GM12875 (cell line): Measurements from ENCODE around the gene GJB3.

Experiments used
- H3K4me3 ChIP-seq: one replicate; pipeline ENCODE4 v1.5.1; 2011; ENCODE audit warnings: low read depth, low read length, control low read depth
- CTCF ChIP-seq: IDR thresholded peaks from 2 replicates; pipeline ENCODE4 v1.5.1; 2011; ENCODE audit warnings: low read depth, mild to moderate bottlenecking, control low read depth, inconsistent platforms, low read length, moderate library complexity, borderline replicate concordance; ENCODE audit not compliant: insufficient read depth

The GJB3 gene

GRCh38 chr1:34779526-34779925 lies 1.5 kb upstream of the GJB3 start:
- H3K4me3 ChIP-seq: no peak overlapping the region
- no peak for TF ChIP-seq CTCF

DNA sequence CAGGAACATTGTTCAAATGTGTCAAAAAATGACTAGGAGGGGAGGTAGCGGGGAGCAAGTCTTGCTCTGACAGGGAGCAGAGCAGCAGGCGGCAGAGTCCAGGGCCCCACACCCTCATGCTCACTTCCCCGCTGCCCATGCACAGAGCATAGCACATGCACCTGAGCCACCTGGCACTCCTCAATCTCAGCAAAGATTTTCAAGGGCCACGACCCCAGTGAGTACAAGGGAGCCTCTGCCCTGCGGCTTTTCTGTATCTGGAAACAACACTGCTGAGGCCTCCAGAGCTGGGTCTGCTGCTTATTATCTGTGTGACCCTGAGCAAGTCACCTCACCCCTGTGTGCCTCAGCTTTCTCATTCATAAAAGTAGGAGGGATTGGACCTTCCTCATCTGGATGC lies 1.1 kb upstream of the GJB3 start:
- TF ChIP-seq CTCF: no peak

GRCh38 chr1:34780528-34780927 lies 486 bp upstream of the GJB3 start:
- TF ChIP-seq CTCF: no peak
- no peak overlapping the region for H3K4me3 ChIP-seq

More for the DNA sequence above, 1.1 kb upstream of the GJB3 start:
- no peak overlapping the region for H3K4me3 ChIP-seq

DNA sequence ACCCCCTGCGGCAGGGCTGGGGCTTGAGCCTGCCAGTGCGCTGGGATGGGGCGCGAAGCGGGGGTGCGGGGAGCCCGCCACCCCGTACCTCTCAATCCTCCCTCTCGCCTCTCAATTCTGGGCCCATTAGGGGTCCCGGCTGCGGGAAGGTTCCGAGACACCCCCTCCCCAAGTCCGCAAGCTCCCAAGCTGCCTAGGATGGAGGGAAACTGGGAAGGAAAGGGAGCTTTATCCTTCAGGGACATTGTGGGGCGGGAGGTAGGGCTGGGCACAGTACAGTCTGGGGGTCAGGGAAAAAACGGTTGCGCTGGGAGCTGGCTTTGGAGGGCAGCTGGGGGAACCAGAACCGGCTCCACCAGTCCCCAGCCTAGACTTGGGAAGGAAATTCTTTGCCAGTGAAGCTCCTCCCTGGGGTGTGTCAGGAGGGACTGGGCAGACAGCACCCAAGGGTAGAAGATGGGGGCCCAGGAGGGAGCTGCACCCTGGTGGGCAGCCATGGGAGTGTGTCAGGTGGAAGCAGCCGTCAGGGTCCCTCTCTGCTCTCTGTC lies 904 bp downstream of the GJB3 start:
- H3K4me3 ChIP-seq: no peak overlapping the region
- TF ChIP-seq CTCF: no peak

GRCh38 chr1:34784751-34785221 lies 3.8 kb downstream of the GJB3 start:
- TF ChIP-seq CTCF: no peak
- H3K4me3 ChIP-seq: no peak overlapping the region

- no peak overlapping the region for H3K4me3 ChIP-seq
- no peak for TF ChIP-seq CTCF
Observed at GRCh38 chr1:34785231-34785874, 4.3 kb downstream of the GJB3 start.

DNA sequence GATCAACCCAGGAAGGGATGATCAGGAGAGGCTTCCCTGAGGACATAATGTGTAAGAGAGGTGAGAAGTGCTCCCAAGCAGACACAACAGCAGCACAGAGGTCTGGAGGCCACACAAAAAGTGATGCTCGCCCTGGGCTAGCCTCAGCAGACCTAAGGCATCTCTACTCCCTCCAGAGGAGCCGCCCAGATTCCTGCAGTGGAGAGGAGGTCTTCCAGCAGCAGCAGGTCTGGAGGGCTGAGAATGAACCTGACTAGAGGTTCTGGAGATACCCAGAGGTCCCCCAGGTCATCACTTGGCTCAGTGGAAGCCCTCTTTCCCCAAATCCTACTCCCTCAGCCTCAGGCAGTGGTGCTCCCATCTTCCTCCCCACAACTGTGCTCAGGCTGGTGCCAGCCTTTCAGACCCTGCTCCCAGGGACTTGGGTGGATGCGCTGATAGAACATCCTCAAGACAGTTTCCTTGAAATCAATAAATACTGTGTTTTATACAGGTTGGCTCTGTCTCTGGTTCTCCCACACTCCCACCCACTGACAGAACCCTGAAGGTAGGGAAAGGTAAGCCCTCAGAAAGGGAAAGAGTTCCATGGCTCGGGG lies 5.0 kb downstream of the GJB3 start:
- no peak for TF ChIP-seq CTCF
- no peak overlapping the region for H3K4me3 ChIP-seq
